GM23338 (cell line): ENCODE results near the gene NXF1. TPM values are rescaled to one million over a fixed set of nuclear protein-coding genes. Genes with fewer than 3 reads are reported as not detected.
A peak's percentile ranks its signal among the peaks of the same experiment; 100 is the strongest.

Experiments used
- ATAC-seq: fragments of 200-7000 bp; cut with Tn5 transposase; 3 replicates; pipeline ENCODE4 v1.9.1; 2020
- DNase-seq: peaks from one replicate; pipeline ENCODE4 v3.0.0-alpha.2; 2015; ENCODE audit warnings: low spot score
- H2AFZ ChIP-seq: fragments of 200-600 bp; sonication (generic); 2 replicates; pipeline ENCODE4 v1.8.0; 2016; ENCODE audit warnings: antibody characterized with exemption, mild to moderate bottlenecking, moderate library complexity
- H3F3A ChIP-seq: fragments of 200-600 bp; sonication (generic); replicated peaks from 2 replicates; pipeline ENCODE4 v1.8.0; 2017; ENCODE audit warnings: antibody characterized with exemption, mixed run types, low read depth
- H3K27ac ChIP-seq: fragments of 200-600 bp; sonication (generic); 2 replicates; pipeline ENCODE4 v1.6.1; 2016; ENCODE audit warnings: low read depth
- H3K27me3 ChIP-seq: fragments of 200-600 bp; sonication (generic); 2 replicates; pipeline ENCODE4 v1.8.0; 2016; ENCODE audit warnings: mild to moderate bottlenecking, mixed run types, moderate library complexity; ENCODE audit not compliant: insufficient read depth
- H3K36me3 ChIP-seq: fragments of 200-600 bp; sonication (generic); 2 replicates; pipeline ENCODE4 v1.8.0; 2016; ENCODE audit warnings: mild to moderate bottlenecking; ENCODE audit not compliant: insufficient read depth
- H3K4me1 ChIP-seq: fragments of 200-600 bp; sonication (generic); 2 replicates; pipeline ENCODE4 v1.8.0; 2016; ENCODE audit warnings: mild to moderate bottlenecking, moderate library complexity; ENCODE audit not compliant: insufficient read depth
- H3K4me2 ChIP-seq: fragments of 200-600 bp; sonication (generic); 2 replicates; pipeline ENCODE4 v1.7.1; 2017; ENCODE audit warnings: mixed run types
- H3K4me3 ChIP-seq: fragments of 200-600 bp; sonication (generic); 2 replicates; pipeline ENCODE4 v1.6.1; 2016; ENCODE audit warnings: mixed run types
- H3K79me2 ChIP-seq: fragments of 200-600 bp; sonication (generic); replicated peaks from 2 replicates; pipeline ENCODE4 v1.8.0; 2017; ENCODE audit warnings: mild to moderate bottlenecking; ENCODE audit not compliant: insufficient read depth
- H3K9me2 ChIP-seq: fragments of 200-600 bp; sonication (generic); 2 replicates; pipeline ENCODE4 v1.8.0; 2017; ENCODE audit not compliant: insufficient read depth
- H4K20me1 ChIP-seq: fragments of 200-600 bp; sonication (generic); replicated peaks from 2 replicates; pipeline ENCODE4 v1.8.0; 2017; ENCODE audit warnings: mild to moderate bottlenecking; ENCODE audit not compliant: insufficient read depth
- H3K27ac Mint-ChIP-seq: 2 replicates; pipeline ENCODE4 v1.8.0; 2020; ENCODE audit warnings: inconsistent platforms, mild to moderate bottlenecking, moderate library complexity, mixed read lengths
- H3K27me3 Mint-ChIP-seq: 3 replicates; pipeline ENCODE4 v1.8.0; 2022; ENCODE audit warnings: low read depth, mild to moderate bottlenecking, moderate library complexity, mixed read lengths, inconsistent platforms; ENCODE audit not compliant: insufficient read depth, poor library complexity
- H3K36me3 Mint-ChIP-seq: 3 replicates; pipeline ENCODE4 v1.8.0; 2021; ENCODE audit warnings: low read depth, mild to moderate bottlenecking, inconsistent platforms, moderate library complexity, mixed read lengths
- H3K4me1 Mint-ChIP-seq: 3 replicates; pipeline ENCODE4 v1.8.0; 2020; ENCODE audit warnings: mild to moderate bottlenecking, inconsistent platforms, mixed read lengths
- H3K4me3 Mint-ChIP-seq: 3 replicates; pipeline ENCODE4 v1.8.0; 2021; ENCODE audit warnings: moderate library complexity, mild to moderate bottlenecking, inconsistent platforms, mixed read lengths
- H3K9me3 Mint-ChIP-seq: 3 replicates; pipeline ENCODE4 v1.8.0; 2020; ENCODE audit warnings: moderate library complexity, mild to moderate bottlenecking, inconsistent platforms, mixed read lengths
- CTCF ChIP-seq, 2 experiments: fragments of 200-600 bp in 1 of 2; sonication (generic) in 1 of 2; conservative IDR thresholded peaks; 2 replicates each; pipeline versions ENCODE4 v1.5.1 to v1.6.1; 2016 to 2017; ENCODE audit warnings: antibody characterized with exemption in 2 of 2, low read depth in 2 of 2, mild to moderate bottlenecking in 2 of 2, moderate library complexity in 1 of 2
- EZH2phosphoT487 ChIP-seq: fragments of 200-600 bp; sonication (generic); IDR thresholded peaks from one replicate; pipeline ENCODE4 v1.8.1; 2018; ENCODE audit warnings: antibody characterized with exemption; ENCODE audit not compliant: unreplicated experiment
- NANOG ChIP-seq: IDR thresholded peaks from 2 replicates; pipeline ENCODE4 v1.6.1; 2016; ENCODE audit warnings: antibody characterized with exemption, borderline replicate concordance
- POLR2AphosphoS5 ChIP-seq: IDR thresholded peaks from 2 replicates; pipeline ENCODE4 v1.6.1; 2016; ENCODE audit warnings: antibody characterized with exemption, low read depth
- REST ChIP-seq: IDR thresholded peaks from one replicate; pipeline ENCODE4 v1.6.1; 2018; ENCODE audit warnings: antibody characterized with exemption; ENCODE audit not compliant: unreplicated experiment
- STAT1 ChIP-seq: IDR thresholded peaks from one replicate; pipeline ENCODE4 v1.6.1; 2016; ENCODE audit warnings: antibody characterized with exemption; ENCODE audit not compliant: unreplicated experiment
- ZNF114 ChIP-seq: fragments of 250-450 bp; sonication (Bioruptor Pico); IDR thresholded peaks from 2 replicates; pipeline ENCODE4 v1.5.0; 2020; ENCODE audit warnings: mild to moderate bottlenecking, moderate library complexity
- polyA plus RNA-seq: library from polyadenylated mRNA; unstranded; fragments of >200 nt; fragmentation: Nextera tagmentation; extraction: Ambion mirVana; gene quantifications from 2 replicates; pipeline ENCODE4 v1.2.1, GENCODE V29; 2016
- total RNA-seq: library from RNA; depleted of rRNA; stranded (reverse); fragments of >200 nt; shearing (Covaris generic); gene quantifications from 2 replicates; pipeline ENCODE4 v1.2.3, GENCODE V29; 2014

Gene NXF1
- total and polyA plus RNA-seq, 2 experiments from 2014 or later, result 31.7 to 31.8 TPM

DNA sequence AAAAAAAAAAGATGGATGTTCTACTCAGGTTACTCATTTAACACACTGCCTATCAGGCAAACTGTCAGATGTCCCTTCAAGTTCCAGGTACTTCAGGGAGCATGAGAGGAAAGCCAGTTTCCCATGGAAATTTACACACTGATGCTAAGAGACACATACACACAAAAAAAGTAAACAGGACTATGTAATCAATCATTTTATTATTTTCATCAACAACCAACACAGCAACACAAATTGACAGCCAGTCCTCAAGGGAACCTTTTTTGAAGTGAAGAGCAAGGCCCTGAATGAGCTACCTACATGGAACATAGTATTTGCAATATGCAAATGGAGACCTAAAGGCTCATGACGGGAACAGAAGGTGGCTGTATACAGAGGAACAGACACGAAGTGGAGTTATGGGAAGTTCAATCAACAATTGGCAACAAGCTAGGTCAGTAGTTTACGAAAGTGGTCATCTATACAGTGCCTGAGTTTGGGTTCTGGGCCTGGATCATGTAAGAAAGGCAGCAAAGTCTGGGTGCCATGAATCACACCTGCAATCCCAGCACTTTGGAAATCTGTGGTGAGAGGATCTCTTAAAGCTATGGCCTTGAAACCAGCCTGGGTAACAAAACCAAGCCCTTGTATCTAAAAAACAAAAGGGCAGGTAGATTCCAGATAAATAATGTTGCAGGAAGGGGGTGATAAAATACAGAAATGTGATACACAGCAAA lies 46.7 kb upstream of the NXF1 start:
- Histone ChIP-seq H3K36me3 (peaks cover 36% of the 10 kb centered on the region), H4K20me1 (peaks cover 21% of the 10 kb centered on the region), H3F3A (peaks cover 58% of the 10 kb centered on the region), H3K4me2 (0 out of 2 replicates have a peak overlapping the region, but pooled peaks have one; percentile 11), H2AFZ (no peak overlapping the region), H3K4me1 (peaks cover 19% of the 10 kb centered on the region; the same call in 1 of the 2 replicates), H3K4me3 (peak overlapping the region; percentile 100), H3K27me3 (no peaks in the 10 kb centered on the region), H3K79me2 (peaks cover 44% of the 10 kb centered on the region), H3K9me2 (no peaks in the 10 kb centered on the region), H3K27ac (peak overlapping the region; percentile 97)
- Mint-ChIP-seq H3K4me1 (peaks cover 22% of the 10 kb centered on the region; the same call in 2 of the 3 replicates), H3K4me3 (peak overlapping the region; percentile 98), H3K9me3 (peaks cover 30% of the 10 kb centered on the region), H3K27me3 (peaks cover 69% of the 10 kb centered on the region), H3K27ac (peak overlapping the region; percentile 72), H3K36me3 (peaks cover 72% of the 10 kb centered on the region)
- no peak for ATAC-seq
- TF ChIP-seq CTCF (conservative IDR thresholded peaks at IDR 0.05; ENCODE audit: low read depth in 2 of 2) (no peak), ZNF114 (CRISPR knock-in tag) (no peak), POLR2AphosphoS5 (no peak), NANOG (0 out of 2 replicates have a peak, but pooled peaks have one; percentile 1), STAT1 (no peak), REST (no peak)
- peak; percentile 24 for DNase-seq

DNA sequence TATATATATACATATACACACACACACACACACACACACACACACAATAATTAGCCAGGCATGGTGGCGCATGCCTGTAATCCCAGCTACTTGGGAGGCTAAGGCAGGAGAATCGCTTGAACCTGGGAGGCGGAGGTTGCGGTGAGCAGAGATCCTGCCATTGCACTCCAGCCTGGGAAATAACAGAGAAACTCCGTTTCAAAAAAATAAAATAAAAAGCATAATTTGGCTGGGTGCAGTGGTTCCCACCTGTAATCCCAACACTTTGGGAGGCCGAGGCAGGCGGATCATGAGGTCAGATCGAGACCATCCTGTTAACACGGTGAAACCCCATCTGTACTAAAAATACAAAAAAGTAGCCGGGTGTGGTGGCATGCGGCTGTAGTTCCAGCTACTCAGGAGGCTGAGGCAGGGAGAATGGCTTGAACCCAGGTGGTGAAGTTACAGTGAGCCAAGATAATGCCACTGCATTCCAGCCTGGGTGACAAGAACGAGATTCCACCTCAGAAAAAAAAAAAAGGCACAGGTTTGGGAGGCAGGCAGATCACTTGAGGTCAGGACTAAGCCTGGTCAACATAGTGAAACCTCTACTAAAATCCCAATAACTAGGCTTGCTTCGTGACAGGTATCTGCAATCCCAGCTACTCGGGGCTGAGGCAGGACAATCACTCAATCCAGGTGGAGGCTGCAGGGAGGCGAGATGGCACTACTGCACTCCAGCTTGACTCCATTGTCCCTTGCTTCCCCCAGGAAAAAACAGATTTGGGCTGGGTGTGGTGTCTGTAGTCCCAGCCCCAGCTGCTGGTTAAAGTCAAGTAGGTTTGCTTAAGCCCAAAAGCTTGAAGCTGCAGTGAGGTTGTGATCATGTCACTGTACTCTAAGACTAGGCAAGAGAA lies 45.9 kb upstream of the NXF1 start:
- peaks cover 65% of the 10 kb centered on the region for H3K36me3 Mint-ChIP-seq
- Histone ChIP-seq H3F3A (peaks cover 58% of the 10 kb centered on the region), H3K27me3 (no peaks in the 10 kb centered on the region), H3K4me1 (peaks cover 18% of the 10 kb centered on the region; the same call in 1 of the 2 replicates), H3K36me3 (peaks cover 36% of the 10 kb centered on the region), H3K9me2 (no peaks in the 10 kb centered on the region), H3K4me3 (peak overlapping the region; percentile 100; the same call in 1 of the 2 replicates), H3K27ac (peak overlapping the region; percentile 97), H4K20me1 (peaks cover 21% of the 10 kb centered on the region), H3K4me2 (no peak overlapping the region), H2AFZ (no peak overlapping the region), H3K79me2 (peaks cover 36% of the 10 kb centered on the region)
- peak overlapping the region; percentile 98 for H3K4me3 Mint-ChIP-seq
- DNase-seq (peak; percentile 67), ATAC-seq (peak; percentile 32)
- H3K4me1 Mint-ChIP-seq, result peaks cover 22% of the 10 kb centered on the region; the same call in 2 of the 3 replicates
- H3K27me3 Mint-ChIP-seq, result peaks cover 63% of the 10 kb centered on the region
- H3K27ac Mint-ChIP-seq, result peak overlapping the region; percentile 72
- peaks cover 36% of the 10 kb centered on the region for H3K9me3 Mint-ChIP-seq
- TF ChIP-seq NANOG, result 0 out of 2 replicates have a peak, but pooled peaks have one; percentile 2
- TF ChIP-seq EZH2phosphoT487, result no peak
- TF ChIP-seq POLR2AphosphoS5, result peak; percentile 76
